GM12801 (cell line): Measurements from ENCODE around the gene FAP.

Source experiments
- TF ChIP-seq, protein P1 (sequence below): IDR thresholded peaks from one replicate; pipeline ENCODE4 v1.5.1; 2011; ENCODE audit warnings: control low read depth; ENCODE audit not compliant: insufficient read length; ENCODE audit errors: extremely low read depth

The FAP gene

GRCh38 chr2:162153608-162154224, 89.5 kb downstream of the FAP start:
- TF ChIP-seq, protein P1, sequence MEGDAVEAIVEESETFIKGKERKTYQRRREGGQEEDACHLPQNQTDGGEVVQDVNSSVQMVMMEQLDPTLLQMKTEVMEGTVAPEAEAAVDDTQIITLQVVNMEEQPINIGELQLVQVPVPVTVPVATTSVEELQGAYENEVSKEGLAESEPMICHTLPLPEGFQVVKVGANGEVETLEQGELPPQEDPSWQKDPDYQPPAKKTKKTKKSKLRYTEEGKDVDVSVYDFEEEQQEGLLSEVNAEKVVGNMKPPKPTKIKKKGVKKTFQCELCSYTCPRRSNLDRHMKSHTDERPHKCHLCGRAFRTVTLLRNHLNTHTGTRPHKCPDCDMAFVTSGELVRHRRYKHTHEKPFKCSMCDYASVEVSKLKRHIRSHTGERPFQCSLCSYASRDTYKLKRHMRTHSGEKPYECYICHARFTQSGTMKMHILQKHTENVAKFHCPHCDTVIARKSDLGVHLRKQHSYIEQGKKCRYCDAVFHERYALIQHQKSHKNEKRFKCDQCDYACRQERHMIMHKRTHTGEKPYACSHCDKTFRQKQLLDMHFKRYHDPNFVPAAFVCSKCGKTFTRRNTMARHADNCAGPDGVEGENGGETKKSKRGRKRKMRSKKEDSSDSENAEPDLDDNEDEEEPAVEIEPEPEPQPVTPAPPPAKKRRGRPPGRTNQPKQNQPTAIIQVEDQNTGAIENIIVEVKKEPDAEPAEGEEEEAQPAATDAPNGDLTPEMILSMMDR, result no peak

DNA sequence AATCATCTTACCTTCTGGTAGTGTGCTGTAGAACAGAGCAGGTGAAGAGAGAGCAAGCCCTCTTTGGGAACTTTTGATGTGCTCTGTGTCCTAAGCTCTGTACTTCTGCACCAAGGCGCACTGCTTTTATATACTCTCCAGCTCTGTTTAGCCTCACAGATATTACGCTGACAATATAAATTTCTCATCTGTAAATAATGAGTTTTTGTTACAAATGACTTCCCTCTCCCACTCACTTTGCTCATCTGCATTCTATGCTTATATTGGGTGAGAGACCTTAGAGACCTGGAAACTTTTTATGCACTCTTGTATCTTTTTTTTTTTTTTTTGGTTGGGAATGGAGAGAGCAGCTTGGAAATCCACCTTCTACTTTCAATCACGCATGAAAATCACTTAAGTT, 91.1 kb downstream of the FAP start, which contains the start of gene GCG:
Gene GCG, minus strand, starts transcription at position 101 of the 400 bp plus-strand sequence. CDS start 3,069 bp downstream, outside the sequence.
- TF ChIP-seq, protein P1, result no peak

DNA sequence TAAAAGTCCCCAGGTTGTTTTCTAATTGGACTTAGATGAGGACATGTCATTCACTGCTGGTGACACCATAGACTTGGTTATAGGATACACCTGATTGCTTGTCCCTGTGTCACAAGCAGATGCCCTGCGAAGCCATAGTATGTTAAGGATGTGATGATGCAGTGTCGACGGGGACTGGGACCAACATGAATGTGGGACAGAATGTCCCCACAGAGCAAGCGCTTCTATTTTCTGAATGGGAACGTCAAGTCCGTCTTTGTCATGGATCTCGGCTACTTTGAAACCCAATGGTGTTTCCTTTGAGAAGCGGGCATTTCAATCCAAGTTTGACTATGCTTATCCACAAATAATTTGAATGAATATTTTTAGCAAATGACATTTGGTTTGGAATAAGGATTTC, 93.3 kb downstream of the FAP start:
- TF ChIP-seq, protein P1, result no peak

GRCh38 chr2:162149466-162149865, 93.8 kb downstream of the FAP start:
- TF ChIP-seq, protein P1, result no peak

GRCh38 chr2:162148956-162149355, 94.3 kb downstream of the FAP start:
- TF ChIP-seq, protein P1, result no peak

- TF ChIP-seq, protein P1, result no peak
These were observed 99.3 kb downstream of the FAP start for GRCh38 chr2:162143969-162144368.

DNA sequence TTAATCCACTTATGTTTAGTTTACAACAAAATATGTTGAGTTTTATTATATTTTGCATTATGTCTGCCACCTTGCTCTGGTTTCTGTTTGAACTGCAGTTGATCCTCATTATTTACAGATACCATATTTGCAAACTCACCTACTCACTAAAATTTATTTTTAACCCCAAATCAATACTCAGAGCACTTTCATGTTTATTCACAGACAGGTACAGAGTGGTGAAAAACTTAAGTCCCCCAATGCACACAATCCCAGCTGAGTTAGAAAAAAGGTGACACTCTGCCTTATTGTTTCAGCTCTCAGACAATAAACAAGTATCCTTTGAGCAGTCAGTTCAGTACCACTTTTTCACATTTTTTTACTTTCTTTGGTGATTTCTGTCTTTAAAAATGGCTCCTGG, 104.9 kb downstream of the FAP start:
- TF ChIP-seq, protein P1, result no peak
